Activated CD4-positive, alpha-beta T cell treated with anti-CD3 and anti-CD28 coated beads, Interleukin-10, Interleukin-2, amounts not matched to agents 100 ng/mL and 50 ng/mL, durations not matched to agents 16 hours and 8 hours (primary cell): ENCODE results near the gene LNX1.

Source experiments
- DNase-seq: peaks from one replicate; pipeline ENCODE4 v3.0.0-alpha.2; 2020

Gene LNX1

DNA sequence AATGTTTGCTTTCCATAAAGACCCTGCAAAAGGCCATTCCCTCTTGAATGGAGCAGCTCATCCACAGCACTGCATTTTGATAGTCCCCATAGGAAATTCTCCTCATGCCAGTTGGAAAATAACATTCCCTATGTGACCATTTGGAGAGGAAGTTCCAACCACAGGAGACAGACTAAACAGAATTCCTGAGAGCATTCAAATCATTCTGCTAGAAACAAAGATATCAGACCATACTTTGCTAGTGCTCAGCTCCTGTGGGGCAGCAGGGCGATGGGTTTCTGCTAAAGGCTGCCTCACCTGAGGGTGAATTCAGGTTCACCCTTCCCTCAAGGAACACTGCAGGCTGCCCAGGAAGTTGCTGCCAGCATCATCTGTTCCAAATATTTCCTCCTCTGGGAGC is 58.8 kb downstream of the LNX1 start:
- DNase-seq = no peak

DNA sequence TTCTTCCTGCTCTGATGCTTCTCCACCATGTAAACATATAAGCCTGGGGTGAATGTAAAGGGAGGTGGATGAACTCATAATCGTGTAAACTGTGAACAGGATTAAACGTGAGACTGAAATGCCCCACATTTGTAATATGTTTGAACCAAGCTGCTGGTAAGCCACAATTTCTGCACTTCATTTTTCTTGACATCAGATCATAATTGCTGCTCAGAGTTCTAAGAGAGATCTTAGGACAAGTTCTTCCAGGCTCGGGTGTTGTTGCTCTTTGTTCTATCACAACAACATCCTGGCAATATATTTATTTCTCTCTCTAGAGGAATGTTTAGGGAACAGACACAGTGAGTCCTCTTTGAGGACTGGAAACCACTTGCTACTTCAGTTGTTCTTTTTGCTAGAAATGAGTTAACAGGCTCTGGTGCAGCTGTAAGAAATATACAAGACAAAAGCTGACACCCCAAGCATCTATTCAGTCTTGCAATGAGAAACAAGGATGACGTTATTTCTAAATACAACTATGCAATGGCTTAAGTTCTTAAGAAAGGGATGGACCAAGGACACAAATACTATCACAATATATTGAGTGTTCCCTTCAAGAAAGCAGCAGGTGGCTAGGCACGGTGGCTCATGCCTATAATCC is 59.6 kb downstream of the LNX1 start:
- no peak for DNase-seq

DNA sequence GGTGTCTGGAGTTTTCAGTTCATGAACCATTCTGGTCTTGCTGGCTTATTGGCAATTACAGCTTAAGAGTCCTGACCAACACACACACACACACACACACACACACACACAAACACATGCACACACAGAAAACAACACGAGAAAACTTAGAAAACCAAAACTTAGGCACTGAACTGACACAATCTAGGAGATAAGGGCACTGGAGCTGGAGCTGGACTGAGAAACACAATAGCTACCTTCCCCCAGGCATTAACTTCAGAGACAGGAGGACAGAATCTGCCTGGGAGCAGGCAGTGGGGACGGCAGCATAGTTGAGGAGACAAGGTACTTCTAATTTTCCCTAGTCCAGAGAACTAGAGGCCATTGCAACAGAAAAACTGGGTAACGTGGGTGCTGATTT is 62.3 kb downstream of the LNX1 start:
- no peak for DNase-seq

DNA sequence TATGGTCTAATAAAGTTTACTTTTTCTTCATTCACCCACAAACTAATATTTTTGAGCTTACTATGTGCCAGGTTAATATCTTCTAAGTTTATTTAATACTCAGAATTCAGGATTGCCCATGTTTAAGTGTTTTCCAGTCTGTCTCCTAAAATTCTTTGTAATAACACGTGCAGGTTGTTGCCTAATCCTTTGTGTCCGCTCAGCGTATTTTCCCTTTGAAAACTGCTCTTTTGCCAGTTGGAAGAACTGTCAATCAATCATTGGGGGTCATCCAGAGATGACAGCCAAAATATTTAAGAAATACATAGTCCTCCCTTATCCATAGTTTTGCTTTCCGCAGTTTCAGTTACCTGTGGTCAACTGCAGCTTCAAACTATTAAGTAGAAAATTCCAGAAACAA is 63.4 kb downstream of the LNX1 start:
- no peak for DNase-seq

DNA sequence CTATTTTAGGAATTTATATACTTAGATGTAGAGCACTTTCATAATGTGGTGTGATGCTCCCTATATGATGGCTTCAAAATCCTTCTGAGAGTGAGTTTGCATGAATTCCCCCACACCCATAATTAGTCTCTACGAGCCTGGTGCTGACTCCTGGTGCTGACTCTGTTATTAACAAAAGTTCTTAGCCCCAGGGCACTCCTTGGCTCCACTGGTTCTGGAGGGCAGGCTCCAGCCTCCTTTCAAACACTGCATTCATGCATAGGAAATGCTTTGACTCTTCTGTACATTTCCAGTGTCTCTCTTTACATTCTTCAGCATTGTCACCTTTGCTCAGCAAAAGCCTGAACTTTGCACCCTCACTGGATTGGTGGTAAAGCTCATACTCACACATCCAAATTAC is 64.0 kb downstream of the LNX1 start:
- no peak for DNase-seq

DNA sequence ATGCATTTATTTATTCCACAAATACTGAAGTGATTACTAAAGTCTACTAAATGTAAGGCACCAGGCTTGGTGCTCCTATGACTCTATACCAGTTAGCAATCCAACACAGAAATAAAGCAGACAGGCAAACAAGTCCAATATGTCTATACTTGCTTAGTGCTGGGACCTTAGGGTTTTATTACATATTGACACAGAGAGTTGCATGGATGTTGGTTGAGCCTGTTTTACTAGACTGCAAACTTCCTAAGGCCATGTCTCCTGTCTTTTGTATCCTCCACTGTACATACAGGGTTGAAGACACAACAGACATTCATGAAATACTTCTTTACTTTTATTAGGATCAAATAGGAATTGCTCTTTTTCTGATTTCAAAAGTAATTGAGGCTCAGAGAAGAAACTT is 69.0 kb downstream of the LNX1 start:
- DNase-seq = no peak

DNA sequence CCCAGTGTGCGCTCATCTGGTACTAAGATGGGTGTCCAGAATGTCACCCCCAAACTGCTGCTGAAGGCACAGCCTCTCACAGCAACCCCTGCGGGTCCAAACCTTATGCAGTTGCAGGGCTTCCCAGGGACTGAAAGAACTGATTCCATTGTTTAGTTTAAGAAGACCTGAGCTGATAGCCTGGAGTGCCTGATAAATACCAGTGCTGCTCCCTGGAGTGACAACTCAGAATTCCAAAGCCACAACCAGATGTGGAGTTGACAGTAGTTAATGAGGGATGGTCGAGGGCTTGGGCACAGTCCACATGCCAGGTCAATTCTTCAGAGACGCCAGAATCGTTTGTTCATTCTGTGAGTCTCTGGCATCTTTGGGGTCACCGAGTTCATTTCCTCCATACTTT is 71.2 kb downstream of the LNX1 start:
- no peak for DNase-seq

DNA sequence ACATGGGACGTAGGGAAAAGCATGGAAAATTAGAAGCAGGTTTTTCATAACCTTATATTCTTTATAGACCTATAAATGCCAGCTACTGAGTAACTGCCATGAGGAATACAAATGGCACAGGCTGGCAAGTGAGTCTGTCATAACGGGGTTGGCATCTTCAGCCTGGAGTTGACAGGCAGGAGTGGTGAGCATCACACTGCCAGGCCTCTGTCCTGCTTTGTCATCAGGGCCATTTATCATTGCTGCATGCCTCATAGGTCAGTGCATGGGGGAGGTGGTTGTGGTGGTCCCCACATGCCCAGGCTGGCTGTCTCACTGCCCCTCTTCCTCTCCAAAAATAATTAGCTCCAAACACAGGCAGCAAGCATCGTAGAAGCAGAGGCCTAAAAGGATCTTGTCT is 72.5 kb downstream of the LNX1 start:
- DNase-seq = no peak

DNA sequence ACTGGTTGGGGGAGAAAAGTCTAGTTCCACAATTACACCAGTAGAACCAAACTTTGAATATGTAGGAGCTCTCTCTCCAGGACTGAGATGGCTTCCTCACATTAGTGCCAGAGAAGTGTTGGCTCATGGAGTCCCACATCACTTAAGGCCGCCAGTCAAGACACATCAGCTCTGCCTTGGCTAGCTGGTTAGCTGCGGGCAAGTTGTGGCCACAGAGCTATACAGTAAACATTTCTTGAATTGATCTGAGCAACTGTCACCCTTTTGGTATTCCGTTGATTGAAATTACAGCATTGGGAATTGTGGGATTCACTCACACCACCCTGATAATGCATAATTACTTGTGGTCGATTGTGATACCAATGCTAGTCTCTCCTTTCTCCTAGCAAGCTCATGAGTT is 76.2 kb downstream of the LNX1 start:
- no peak for DNase-seq

DNA sequence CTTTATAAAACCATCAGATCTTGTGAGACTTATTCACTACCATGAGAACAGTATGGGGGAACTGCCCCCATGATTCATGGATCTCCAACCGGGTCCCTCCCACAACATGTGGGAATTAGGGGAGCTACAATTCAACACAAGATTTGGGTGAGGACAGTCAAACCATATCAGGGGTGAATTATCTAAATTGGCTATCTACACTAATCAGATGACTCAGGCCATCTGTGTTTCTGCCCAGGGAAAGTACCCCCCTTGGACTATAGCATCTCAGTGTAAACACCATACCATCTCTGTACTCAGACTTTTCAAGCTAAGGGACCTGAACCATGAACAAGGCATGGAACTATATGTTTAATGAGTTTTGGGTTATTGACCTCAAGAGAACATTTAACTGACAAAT is 76.8 kb downstream of the LNX1 start:
- DNase-seq = no peak

DNA sequence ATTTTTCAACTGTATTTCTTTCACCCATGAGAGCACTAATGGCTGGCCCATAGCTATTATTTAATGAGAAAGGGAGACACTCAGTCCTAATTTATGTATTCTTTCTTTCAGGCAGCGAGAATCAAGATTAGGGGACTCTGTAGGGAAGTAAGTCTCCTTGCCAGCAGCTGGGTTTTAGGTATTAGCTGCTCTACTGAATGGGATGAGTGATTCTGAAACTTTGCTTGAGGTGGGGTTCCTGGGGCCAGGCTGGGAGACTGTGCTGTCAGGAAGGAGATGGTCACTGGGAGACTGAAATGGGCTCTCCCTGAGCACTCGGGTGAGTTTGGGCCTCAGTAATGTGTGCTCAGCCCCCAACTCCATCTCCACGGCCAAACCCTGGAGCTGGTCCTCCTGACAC is 78.7 kb downstream of the LNX1 start:
- DNase-seq = no peak

DNA sequence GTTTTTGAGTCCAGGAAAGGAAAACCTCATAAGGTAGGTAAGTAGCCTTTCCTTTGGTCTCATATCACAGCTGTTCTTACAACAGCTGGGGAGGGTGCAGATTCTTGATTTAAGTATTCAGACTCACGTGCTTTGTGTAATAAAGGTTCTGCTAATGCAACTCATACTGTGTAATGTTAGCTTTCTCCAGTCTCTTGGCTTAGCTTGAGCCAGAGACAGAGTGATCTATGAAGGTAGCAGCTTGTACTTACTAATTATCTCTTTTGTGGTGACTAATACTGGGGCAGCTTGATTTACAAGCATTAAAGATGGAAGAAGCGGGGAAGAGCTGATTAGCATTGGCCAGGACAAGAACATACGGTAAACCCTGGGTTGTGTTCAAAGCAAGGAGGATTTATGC is 80.3 kb downstream of the LNX1 start:
- no peak for DNase-seq

DNA sequence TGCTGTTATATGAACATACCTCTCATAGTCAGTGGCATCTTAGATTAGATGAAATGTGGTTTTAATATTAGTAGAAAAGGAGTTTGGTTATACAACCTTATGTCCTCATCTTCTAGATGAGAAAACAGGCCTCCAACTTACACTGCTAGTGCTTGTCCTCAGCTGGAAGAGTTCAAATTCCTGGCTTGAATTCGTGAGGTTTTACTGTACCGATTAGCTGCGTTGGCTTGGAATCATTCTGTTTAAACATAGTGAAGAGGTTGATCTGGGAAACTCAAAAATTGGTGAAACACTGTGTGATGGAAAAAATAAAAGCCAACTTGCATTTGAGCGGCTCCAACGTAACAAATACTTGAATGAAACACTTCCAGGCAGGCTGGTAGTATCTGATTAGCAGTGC is 81.0 kb downstream of the LNX1 start:
- no peak for DNase-seq

DNA sequence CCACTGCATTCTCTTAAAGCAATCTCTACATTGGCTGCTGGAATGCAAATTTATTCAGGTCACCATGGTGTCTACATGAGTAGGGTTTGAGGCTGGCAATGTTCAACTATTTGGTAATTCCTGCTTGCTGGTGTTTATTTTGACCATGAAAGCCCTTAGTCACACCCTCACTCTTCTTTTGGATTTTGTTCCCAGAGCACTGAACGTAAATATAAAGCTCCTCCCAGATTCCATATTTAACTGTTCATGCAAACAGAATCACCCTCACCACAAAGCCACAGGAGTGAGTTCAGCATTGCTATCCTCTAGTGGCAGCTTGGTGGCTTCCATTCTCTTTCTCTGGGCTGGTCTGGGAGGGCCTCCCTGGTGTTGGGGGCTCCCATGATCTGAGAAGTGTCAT is 82.8 kb downstream of the LNX1 start:
- no peak for DNase-seq

DNA sequence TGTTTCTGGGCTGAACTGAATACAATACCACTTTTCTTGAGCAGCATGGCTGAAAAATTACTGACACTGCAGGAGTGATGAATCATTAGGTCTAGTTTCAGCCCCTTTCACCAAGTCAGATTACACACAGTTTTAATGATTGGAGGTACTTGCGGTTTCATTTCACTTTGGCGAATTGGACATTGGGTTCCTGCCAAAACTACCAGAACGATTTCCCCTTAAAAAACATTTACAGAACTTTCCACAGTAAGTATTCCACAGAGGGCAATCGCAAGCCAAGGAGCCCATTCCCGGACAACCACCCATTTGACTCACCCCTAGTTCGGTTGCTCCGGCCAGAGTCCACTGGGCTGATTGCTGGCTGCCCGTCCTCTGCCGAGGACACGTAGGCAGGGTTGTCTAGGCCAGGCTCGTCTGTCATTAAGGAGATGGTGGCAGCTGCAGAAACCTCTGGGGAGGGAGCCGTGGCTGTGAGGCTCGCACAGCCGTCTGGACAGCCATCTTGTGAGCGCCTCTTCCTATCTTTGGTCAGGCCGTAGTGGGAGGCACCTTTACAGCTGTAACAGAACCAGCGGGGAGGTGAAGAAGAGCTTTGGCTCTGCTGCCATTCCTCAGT is 83.5 kb downstream of the LNX1 start:
- DNase-seq = no peak

DNA sequence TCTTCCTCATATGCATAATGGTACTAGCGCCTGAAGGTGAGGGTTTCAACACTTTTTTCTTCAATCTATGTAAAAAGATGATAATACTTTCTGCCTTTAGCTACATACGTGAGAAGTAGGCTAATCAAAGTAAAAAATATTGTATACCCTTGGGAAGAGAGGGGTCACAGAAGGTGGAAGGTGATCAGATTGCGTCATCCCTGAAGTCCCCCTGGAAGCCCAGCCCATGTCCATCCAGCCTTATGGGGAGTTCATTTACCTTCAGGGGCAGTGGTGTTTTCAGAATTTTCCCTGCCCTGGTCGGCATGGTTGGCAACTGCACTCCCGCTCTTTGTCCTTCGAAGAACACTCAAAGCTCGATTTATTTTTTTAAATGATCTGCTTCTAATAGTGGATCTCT is 84.2 kb downstream of the LNX1 start:
- no peak for DNase-seq

DNA sequence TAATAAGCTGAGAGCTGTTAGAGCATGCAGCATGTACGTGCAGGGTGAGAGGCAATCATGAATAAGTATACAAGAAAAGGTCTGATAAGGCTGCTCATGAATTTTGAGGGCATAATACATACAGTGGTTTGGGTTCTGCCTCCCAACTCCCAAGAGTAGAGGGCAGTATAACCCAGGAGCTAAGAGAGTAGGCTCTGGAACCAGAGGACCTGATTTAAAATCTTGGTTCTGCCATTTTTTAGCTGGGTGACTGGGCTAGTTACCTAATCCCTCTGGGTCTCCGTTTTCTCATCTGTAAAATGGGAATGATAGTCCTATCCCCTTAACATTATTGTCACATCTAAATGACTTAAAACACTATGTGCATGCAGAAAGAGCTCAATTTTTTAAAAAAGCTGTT is 85.3 kb downstream of the LNX1 start:
- DNase-seq = no peak

DNA sequence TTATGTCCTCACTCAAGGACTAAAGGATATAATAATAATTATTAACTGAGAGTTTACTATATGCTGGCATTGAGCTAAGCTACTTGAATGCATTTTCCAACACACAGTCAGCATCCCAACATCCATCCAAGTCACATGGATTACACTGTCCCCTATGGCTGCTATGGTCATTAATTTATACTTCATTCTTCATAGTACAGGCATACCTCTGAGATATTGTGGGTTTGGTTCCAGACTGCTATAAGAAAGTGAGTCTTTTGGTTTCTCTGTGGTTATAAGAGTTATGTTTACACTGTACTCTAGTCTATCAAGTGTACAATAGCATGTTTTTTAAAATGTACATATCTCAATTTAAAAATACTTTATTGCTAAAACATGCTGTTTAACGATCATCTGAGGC is 89.2 kb downstream of the LNX1 start:
- DNase-seq = no peak

DNA sequence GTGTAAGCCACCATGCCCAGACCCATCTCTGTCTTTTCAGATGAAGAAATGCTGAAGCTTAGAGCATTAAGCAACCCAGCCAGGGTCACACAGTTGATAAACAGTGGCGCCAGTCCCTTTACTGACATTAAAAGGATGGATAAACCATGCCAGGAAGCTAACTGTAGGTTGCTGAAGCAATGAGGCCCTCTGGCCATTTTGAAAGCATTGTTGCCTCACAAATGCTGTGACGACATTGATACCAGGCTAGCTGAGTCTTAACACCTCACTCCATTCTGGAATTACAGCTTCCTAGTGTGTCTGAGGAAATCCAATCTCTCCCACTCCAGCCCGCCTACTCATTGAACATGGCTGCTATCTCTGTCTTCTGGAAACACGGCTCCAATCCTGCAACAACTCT is 89.7 kb downstream of the LNX1 start:
- DNase-seq = no peak

DNA sequence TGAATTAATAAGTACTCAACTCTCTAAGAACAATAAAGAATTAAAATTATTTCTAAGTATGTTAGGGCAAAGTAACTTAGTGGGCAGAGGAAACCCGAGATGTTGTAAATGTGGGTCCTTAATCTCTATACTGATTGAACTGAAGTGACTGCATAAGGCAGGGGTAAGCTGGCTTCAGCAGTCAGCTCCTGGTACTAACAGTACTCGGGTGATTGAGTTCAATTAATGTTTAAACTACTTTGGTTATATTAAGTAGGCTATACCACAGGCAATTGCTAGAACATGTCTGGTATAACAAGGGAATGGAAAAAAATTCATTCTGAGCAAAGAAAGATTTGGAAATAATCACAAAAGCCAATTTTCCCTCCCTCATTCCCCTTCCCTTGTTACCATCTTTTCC is 90.7 kb downstream of the LNX1 start:
- DNase-seq = no peak

DNA sequence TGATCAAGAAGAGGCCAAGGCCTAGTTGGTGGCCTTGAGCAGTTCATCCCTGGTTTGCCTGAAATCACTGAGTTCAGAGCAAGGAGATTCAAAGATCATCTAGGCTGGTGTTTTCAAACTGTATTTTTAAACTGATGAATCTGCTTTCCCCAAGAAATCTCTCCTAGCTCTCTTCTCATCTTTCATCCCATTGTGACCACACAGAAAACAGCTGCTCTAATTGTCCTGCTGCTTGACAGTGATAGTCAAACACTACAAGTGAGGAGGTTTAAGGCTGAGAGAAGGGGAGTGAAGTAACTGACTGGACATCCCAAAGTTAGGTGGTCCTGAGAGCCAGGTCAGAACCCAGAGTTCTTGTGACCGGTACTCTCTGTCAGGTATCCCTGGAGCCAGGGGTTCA is 91.5 kb downstream of the LNX1 start:
- no peak for DNase-seq

DNA sequence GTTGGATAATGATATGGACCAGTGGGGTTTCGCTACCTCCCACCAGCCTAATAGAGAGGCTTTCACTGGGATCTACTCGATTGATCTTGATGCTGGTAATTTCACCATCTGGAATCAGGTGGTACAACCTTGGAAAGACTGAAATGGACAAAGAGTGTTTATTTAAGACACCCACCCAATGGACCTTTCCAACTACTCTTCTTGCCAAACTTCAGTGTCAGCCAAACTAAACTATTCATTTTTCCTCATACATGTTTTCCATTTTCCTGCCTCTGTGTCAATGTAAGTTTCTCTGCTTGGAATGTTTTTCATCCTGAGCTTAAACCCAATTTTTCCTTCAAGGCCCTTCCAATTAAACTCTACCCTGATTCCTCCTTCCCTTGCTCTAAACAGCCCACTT is 92.6 kb downstream of the LNX1 start:
- DNase-seq = no peak

DNA sequence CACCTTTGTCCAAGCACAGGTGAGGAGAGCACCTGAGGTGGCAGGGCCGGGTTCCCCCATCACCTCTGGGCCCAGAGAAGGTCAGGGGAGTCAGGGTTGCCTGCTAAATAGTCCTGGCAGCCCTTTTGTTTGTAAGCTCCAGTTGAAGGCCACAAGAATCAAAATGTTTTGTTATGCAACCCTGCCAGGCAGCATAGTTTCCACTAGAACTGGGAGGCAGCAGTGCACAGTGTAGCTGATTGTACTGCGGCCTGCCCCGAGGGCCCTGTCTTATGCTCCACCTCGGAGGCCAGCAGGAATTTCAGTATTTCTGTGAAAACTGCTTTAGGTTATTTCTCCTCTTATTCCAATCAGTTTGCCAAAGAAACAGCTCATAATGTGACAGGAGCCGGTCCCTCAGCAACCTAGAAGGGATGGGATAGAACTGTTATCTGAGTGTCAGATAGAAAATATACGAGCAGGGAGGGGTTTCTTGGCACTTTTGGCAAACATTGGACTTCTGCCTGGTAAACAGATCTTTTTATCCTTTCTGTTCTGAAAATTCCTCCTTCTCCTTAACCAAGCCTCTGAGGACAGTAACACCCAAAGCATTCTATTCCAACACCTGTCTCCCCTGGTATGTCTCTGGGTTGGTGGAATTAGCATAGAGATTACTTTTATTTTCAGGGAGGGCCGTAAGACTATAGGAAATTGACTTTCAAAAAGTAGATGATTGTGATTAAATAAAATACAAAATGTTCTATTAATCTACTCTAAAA is 93.6 kb downstream of the LNX1 start:
- DNase-seq = no peak

DNA sequence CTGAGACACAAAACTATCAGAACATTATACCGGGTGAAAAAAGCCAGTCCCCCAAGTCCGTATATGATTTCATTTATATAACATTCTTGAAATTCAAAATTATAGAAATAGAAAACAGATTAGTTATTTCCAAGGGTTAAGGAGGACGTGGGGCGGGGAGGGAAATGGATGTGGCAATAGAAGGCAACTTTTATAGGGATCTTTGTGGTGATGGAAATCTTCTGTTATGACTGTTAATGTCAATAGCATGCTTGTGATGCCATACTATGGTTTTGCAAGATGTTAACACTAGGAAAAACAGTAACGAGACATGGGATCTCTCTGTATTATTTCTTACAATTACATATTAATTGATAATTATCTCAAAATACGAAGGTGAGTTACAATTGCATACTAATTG is 96.4 kb downstream of the LNX1 start:
- DNase-seq = no peak
